ENCODE measurements around the gene MSH5.

DNA sequence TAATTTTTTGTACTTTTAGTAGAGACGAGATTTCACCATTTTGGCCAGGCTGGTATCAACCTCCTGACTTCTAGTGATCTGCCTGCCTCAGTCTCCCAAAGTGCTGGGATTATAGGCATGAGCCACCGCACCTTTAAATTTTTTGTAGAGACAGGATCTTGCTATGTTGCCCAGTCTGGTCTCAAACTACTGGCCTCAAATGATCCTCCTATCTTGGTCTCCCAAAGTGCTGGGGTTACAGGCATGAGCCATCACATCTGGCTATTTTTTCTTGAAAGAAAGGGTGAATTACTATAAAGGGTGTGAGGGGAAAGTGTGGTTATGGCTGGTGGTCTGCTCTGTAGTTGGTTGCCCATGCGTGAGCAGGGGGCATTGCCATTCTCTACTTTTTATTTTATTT, 31.6 kb upstream of the MSH5 start:
- TF ChIP-seq, protein P1, sequence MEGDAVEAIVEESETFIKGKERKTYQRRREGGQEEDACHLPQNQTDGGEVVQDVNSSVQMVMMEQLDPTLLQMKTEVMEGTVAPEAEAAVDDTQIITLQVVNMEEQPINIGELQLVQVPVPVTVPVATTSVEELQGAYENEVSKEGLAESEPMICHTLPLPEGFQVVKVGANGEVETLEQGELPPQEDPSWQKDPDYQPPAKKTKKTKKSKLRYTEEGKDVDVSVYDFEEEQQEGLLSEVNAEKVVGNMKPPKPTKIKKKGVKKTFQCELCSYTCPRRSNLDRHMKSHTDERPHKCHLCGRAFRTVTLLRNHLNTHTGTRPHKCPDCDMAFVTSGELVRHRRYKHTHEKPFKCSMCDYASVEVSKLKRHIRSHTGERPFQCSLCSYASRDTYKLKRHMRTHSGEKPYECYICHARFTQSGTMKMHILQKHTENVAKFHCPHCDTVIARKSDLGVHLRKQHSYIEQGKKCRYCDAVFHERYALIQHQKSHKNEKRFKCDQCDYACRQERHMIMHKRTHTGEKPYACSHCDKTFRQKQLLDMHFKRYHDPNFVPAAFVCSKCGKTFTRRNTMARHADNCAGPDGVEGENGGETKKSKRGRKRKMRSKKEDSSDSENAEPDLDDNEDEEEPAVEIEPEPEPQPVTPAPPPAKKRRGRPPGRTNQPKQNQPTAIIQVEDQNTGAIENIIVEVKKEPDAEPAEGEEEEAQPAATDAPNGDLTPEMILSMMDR (conservative IDR thresholded peaks at IDR 0.05; ENCODE audit: low read depth, low read length): no peak
- no peak for TF ChIP-seq EZH2phosphoT487 (IDR thresholded peaks at IDR 0.05; ENCODE audit: borderline replicate concordance, low read length)
- TF ChIP-seq EZH2 (IDR thresholded peaks at IDR 0.05; ENCODE audit: low read length, unreplicated experiment): no peak
